ENCODE data around the gene PDE2A.
A peak's percentile ranks its signal among the peaks of the same experiment; 100 is the strongest.

PDE2A gene

DNA sequence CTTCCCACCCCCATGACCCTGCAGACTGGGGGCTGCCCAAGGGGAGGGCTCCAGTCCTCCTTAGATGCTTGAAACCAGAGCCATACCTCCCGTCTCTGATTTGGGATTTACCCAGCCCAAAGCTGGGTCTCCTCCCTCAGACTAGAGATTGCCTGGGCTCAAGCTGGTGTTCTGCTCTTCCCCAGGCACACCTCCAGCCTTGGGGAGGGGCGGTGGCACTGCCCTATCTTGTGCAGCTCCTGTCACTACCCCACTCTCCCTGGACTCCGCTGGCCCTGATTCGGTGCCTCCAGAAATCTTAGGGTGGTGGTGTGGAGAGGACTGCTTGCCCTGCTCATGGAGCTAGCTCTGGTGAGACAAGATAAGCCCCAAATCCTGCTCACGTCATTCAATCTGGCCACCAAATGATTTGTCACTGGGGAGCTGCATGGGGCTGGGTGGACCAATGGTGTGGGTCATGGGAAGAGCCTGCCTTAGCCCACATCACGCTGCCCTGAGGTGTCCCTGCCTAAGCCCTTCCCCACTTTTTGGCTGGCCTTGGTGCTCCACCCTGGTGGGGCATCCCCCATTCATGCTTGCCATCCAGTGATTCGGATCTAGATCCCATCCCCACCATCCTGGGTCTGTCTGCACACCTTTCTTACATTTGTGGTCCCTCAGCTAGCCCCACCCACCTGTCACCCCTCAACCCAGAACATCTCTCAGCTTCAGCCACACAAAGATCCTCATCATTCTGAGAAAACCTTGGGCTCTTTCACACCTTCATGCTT is 87.7 kb downstream of the PDE2A start:
- DNase-seq: no peak

DNA sequence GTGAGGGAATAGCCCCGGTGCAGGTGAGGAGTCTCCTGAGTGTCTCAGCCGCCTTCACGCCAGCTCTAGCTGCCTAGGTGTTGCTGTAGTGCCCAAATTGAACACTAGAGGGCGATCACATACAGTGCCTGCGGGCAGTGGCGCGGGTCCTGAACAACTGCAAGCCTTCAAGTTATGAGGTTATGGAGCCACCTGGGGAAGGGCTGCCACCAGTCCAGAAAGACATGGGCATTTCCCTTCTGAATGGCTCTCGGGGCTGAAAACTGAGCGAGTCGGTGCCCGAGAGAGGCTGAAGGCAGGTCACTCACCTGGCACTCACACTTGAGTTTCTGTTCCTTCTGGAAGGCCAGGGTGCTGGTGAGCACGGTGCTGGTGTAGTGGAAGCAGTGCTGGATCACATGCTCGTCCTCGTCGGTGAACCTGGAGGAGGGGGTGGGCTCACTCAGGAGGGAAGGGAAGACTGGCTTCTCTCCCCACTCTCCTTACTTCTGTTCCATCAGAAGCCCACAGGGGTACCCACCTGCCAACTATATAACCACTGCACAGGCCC is 88.4 kb downstream of the PDE2A start:
- DNase-seq: peak; percentile 56 to 65

DNA sequence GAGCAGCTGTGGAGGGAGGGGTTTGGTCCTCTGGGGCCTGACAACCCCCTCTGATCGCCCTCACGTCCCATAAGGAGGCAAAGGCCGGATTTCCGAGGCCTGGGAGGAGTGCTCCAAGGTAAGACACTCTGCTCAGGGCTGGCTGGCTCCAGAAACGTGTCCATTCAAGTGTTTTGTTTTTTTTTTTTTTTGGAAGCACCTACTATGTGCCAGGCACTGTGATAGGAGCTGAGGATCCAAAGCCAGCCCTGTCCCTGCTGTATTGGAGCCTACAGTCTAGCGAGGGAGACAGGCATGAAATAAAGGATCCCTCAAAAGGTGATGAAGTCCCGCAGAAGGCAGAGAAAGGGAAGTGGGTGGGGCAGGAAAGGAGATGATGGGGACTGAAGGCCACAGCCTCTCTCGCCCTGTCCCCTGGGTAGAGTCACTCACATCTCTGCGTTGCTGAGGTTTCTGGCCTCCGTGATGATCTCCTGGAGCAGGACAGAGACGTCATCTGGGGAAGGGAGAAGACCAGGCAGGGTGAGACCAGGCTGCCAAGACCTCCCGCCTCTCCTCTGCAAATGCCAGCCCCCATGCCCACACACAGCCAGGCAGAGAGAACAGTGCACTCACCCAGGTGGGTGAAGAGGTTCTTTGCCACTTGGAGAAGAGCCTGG is 89.2 kb downstream of the PDE2A start:
- no peak for DNase-seq

DNA sequence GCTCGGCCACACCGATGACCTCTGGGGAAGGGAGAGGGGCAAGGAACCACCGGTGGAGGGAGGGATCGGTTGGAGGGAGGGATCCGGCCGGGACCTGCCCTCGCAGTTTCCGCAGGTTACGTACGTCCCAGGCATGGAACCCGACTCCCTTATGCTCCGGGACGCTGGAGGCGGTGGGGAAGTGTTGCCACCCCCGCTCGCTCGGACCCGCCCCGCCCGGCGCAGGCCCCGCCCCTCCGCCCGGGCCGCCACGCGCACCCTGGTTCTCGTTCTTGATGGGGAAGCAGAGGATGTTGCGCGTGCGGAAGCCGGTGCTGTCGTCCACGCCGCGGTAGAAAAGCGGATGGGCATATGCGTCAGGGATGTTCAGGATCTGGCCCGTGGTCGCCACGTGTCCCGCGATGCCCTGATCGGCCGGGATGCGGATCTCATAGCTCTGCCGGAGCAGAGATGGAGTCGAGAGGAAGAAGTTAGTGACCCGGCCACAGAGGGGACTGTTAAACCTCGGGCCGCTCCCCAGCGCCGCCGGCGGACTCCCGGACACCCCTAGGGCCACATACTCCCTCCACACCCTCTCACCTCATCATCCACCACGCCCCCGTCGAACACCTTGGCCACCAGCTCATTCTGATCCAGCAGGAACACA is 89.8 kb downstream of the PDE2A start:
- peak; percentile 53 to 61 for DNase-seq

DNA sequence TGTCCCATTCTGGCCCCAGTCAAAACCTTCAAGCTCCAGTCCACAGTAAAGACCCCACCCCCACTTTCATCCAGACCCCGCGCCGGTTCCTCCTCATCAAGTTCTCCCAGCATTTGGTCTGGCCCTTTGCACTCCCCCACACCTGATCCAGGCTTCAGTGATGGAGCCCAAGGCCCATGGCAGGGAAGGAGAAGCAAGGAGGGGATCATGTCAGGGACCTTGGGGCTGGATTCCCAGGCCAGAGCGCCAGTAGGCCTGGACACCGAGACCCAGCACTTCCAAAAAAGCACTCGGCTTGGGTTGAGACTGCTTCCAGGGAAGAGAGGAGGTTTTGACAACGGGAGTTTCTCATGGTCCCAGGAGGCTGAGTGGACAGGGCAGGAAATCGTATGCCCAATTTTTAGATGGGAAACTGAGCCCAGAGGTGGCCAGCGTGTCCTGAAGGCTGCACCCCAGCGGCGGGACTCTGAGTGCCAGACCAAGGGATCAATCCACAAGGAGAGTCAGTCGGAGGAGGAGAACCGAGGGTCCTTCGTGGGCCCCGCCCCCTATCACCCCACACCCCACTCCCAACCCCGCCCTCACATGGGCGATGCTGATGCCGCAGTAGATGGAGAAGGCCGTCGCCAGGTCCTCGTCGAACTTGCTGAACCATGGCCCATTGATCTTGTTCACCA is 90.5 kb downstream of the PDE2A start:
- no peak for DNase-seq

DNA sequence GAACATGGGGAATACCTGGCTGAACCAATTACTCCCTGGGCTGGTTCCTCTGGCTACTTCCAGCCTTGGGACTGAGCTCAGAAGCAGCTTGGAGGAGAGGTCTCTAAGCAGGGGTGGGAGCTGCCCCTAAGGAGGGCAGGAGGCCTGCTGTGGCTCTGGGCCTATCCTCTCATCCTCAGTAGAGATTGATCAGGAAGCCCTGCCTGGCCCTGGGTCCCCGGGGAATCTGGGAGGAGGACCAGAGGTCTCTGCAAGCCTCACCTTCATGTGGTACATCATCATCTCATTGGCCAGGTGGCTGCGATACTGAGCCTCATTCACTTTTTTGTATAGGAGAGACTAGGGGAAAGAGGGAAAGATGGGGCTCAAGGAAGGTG is 91.1 kb downstream of the PDE2A start:
- no peak for DNase-seq

DNA sequence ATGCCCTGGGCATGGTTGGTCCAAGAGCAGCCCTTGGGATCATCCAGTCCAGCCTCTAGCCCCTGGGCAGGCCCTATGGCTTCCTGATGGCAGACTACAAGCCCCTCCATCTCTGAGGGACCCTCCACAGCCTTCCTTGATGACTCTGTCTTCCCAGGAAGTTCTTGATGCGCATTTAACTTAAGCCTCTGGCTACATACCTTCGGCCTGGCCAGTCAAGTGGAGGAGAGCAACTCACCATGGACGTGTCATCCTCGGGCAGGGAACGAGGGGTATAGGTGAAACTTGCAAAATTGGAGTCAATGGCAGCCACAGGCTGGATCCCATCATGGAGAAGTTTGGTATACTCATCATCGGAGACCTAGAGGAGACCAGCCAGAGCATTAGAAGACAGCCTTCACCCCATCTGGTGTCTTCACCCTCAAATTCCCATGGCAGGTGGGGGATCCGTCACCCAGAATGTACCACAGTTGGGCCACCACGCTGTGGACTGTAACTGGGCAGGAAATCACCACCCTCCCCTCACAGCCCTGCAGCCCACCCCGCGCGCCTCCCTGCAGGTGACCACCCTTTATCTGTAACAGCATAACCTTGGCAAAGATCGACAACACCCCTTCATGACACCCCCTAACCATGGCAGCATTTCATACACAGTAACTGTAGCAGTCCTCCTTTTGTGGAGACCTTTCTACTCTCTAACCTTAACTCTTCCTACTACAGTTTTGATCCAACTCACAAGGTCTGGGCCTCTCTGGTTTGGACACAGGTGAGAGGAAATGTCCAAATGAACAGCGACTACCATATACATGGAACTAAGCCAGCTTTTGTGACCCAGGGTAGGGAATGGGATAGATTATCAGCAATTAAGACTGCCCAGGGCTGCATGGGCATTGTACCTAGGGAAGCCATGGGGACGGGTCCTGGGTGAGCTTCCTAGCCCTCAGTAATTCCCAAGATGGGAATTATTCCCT is 91.7 kb downstream of the PDE2A start:
- no peak for DNase-seq

DNA sequence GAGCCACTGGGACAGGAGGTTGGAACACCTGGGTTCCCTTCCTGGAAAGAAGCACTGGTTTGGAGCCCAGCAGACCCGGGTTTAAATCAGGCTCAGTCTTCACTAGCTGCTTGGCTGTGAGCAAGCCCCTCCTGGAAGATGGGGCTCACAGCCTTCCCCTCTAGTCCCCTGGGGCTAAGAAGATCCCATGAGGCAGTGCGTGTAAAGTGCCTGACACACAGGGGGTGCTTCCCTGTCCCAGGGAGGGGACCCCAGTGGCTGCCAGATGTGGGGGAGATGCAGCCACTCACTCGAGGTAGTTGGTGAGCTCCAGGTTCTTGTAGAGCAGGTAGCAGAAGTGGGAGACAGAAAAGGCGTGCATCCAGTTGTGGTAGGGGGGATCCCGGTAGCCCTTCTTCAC is 93.2 kb downstream of the PDE2A start:
- DNase-seq: no peak

DNA sequence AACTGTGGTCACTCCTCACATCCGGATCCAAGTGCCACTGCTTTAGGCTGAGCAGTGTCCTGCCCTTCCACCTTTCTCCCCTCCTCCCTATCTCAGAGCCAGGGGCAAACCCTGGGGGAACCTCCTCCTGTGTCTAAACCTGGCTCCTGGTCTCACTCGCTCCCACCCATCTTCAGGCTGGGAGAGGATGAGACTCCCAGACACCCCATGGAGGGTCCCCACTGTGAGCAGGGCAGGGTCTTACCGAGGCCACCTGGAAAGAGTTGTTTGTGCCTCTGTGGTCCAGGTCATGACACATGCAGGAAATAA is 93.6 kb downstream of the PDE2A start:
- no peak for DNase-seq

DNA sequence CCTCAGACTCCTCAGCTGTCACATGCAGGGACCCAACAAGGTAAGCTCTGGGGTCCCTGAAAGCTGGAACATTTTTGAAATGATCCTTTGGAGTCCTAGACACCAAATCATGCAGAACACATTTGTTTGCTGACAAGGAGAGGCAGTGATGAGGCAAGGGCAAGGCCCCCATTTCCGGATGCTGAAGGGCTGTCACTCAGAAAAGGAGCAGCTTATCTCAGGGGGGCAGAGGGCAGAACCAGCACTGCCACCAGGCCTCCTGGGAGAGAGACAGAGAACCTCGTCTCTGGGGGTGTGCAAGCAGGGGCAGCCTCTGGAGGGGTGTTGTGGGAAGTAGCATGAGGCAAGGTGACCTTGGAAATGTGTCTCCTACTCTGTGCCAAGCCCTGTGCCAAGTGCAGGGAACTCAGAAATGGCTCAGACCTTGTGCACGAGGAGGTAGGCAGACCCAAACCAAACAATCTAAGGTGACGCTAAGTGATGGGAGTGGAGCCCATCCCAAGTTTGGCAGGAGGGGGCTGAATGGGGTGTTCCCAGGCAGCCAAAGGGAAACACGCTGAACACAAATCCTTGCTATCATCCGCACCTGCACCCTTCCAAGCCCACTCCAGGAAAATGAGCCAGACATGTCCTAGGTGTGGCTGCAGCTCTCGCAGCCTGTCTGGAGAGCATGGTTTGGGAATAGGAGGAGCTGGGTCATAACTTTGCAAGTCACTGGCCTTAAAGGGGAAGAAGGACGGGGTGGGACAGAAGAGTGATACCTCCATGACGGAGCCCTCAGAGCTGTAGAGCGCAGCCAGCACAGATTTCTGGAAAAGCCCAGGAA is 94.2 kb downstream of the PDE2A start:
- DNase-seq: no peak

DNA sequence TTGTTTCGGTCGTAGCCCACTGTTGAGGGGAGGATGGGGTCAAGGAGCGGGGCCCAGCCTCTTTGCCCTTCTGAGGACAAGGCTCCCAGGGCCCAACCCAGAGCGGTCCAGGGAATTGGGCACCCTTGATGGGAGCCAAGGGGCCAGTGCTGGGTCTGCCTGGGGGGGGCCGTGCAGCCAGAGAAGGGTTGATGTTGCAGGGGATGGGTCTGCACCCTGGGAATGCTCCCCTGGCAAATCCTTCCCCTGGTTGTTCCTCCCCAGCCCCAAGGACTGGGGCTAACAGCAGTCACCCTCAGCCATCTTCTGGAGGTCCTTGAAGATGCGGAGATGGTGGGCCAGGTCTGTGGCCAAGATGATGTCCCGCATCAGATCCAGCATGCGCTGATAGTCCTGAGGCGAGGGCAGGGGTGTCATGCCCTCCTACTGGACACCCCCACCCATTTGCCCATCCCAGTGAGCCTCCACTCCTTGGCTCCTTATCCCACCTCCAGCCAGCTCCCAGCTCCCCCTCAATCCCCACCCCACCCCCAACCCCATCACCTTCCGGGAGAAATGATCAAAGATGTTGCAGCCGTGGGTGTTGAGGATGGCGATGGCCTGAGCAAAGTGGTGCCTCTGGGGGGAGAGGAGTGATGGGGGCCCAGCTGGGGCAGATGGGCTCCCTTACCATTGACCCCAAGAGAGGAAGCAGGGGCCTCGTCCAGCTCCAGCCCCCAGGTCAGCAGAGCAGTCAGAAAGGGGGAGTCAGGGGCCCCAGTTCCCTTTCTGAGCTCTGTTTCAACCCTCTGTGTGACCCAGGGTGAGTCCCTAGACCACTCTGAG is 95.0 kb downstream of the PDE2A start:
- DNase-seq: no peak

DNA sequence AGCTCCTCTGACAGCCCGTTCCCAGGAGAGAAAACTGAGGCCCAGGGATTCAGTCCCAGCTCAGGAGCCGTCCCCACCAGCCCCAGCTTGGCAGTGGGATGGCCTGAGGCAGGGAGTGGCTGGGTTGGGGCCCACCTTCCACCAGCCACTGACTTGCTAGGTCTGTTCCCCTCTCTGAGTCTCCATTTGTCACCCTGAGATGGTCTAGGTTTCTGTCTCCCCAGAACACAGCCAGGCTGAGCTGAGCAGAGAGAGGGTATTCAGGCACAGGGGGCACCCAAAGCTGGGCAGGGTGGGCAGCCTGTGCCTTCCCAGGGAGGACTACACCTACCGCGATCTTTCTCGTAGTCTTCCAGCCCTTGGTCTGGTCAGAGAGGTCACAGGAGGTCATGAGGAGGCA is 95.7 kb downstream of the PDE2A start:
- DNase-seq: no peak

DNA sequence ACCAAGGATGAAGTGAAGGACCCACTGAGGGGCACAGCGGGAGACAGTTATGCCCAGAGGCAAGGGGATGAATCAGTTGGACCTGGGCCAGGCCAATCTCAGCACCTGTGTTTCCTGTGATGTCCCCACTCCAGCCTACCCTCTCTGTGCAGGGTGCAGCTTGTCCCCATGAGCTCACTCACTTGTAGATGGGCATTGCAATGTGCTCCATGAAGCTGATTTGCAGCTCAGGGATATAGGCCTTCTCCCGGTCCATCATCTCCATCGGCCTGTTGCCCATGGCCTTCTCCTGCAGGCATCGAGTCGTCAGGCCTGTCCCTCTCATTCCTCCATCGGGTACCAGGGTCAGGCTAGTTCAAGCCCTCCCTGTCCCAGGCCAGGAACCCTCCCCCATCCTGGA is 96.2 kb downstream of the PDE2A start:
- DNase-seq: no peak

DNA sequence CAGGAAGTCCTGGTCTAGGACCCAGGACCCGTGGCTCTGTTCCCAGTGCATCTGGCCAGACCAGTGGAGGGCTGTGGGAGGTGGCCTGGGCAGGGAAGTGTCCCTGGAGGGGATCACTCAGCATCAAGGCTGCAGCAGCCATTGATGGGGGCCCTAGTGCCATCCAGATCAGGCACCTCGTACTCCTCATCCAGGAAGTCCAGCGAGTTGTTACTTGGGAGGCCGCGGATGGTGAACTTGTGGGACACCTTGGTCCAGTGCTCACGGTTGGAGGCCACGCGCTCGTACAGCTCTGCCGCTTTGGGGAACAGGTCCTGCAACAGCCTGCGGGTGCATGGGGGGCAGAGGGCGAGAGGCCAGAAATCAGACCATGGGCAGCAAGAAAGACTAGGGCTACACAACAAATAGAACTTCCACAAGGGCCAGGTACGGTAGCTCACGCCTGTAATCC is 96.9 kb downstream of the PDE2A start:
- no peak for DNase-seq

DNA sequence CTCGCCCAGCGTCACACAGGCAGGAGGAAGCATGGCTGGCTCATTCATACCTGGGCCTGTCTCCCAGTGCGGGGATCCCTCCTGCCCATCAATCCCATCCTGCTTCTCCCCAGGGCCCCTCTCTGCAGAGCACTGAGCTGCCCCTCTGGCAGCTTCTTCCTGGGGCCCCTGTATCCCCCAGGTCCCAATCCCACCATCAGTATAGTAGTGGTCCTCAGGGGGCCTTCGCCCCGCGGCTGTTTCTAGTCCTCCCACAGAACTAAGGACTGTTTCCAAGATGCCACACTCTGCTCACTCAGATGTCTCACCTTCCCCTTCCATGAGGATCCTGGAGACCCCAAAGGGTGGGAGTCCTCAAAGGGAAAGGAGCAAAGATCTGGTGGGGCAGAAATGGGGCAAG is 97.6 kb downstream of the PDE2A start:
- DNase-seq: no peak

DNA sequence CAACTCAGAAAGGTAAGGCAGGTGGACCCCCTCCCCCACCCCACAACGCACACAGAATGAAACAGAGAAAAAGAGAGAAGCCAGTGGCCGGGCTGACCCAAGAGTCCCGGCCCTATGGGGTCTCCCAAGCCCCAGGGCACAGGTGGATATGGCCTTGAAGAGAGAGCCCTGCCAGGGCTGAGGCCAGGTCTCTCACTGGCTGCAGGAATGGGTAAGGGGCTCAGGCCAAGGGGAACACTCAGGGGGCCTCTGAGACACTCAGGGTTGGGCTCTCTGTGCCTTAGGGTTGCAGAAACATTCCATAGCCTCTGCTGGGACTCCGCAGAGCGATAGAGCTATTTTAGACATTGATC is 98.0 kb downstream of the PDE2A start:
- no peak for DNase-seq

DNA sequence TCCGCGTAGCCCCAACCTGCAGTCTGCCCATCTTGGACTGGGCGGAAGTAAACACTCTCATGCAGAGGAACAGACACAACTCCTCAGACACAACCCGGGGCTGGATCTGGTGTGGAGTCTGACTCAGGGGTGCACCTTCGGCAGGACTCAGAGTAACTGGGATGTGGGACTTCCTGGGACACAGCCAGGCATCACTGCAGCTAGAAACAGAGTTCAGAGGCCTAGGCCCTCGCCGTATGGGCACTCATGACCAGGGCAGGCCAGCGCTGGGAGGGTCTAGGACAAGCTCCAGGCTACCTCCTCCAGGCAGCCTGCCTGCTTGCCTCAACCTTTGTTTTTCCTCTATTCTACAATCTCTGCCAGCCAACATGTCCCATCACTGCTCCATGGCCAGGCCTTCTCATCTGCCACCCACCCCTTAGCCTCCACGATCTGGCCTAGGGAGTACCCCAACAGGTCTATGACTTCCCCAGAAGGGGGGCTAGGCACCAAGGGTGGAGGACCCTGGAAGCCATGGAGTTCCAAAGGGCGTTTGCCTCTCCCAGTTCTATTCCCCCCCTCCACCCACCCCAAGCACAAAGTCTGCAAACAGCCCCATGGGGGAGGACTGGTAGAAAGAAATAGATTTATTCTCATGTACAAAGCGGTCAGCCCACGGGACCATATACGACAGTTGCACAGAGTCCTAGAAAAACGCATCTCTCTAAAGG is 98.5 kb downstream of the PDE2A start:
- no peak for DNase-seq

DNA sequence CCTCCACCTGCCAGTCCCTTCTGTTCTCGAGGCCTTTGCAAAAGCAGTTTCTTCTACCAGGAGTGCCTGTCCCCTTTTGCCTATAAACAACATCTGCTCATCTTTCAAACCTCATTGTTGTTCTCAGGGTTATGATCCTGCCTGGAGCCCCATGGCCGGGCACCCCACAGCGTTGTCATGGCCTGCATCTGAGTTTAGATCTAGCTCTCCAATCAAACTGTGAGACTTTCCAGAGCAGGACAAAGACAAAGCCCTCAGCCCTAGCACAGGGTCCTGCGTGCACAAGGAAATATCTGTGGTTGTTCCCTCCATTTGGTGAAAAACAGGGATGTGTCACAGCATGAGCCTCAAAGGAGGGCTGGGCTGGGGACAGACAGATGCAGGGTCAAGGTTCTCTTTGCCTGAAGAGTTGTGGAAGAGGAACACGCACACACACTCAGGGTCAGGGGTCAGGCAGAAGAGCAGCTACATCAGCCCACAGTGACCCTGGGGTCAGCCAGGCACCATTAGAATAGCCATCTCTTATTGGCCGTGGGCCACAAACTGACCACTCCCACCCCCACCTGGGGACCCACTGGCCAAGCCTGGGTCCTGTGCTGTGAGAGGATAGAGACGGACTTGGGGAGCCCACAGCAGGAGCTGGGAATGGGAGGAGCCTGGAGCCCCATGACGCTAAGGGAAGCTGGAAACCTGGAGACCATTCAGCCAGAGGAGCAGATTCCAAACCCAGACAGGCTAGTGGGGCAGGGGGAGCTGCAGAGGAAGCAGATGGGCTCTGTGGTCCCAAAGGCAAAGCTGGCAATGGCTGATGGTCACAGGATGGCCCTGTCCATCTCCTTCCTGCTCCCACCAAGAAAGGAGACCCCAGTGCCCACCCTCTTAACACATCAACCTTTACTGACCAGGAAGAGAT is 99.4 kb downstream of the PDE2A start:
- no peak for DNase-seq

Measured in activated CD4-positive, alpha-beta T cell treated with anti-CD3 and anti-CD28 coated beads, Interleukin-2, amount 50 U/mL, for 48 hours (primary cell).